ENCODE measurements around the gene MUSTN1. TPM values are rescaled to one million over a fixed set of nuclear protein-coding genes. Genes with fewer than 3 reads are reported as not detected.
A peak's percentile ranks its signal among the peaks of the same experiment; 100 is the strongest.

MUSTN1 gene
- total RNA-seq, 1 donor from 2014 or later: 0.38 TPM

- no peak for ATAC-seq
- no peak for DNase-seq (ENCODE audit: low spot score)
Measured at GRCh38 chr3:52809662-52810377, 25.0 kb downstream of the MUSTN1 start.

- DNase-seq (ENCODE audit: low spot score): no peak
- ATAC-seq: no peak
Measured at GRCh38 chr3:52809149-52809548, 25.7 kb downstream of the MUSTN1 start.

GRCh38 chr3:52805270-52806039, 29.4 kb downstream of the MUSTN1 start:
- ATAC-seq (no peak), DNase-seq (ENCODE audit: low spot score) (no peak)

GRCh38 chr3:52801839-52802238, 33.0 kb downstream of the MUSTN1 start:
- DNase-seq (ENCODE audit: low spot score) (no peak), ATAC-seq (no peak)

GRCh38 chr3:52800079-52800478, 34.7 kb downstream of the MUSTN1 start:
- DNase-seq (ENCODE audit: low spot score): no peak
- peak; percentile 14 for ATAC-seq

GRCh38 chr3:52798978-52799476, 35.8 kb downstream of the MUSTN1 start:
- ATAC-seq (peak; percentile 15), DNase-seq (ENCODE audit: low spot score) (no peak)

GRCh38 chr3:52798376-52798977, 36.3 kb downstream of the MUSTN1 start:
- ATAC-seq (no peak), DNase-seq (ENCODE audit: low spot score) (no peak)

GRCh38 chr3:52796411-52796810, 38.4 kb downstream of the MUSTN1 start:
- DNase-seq (ENCODE audit: low spot score) (no peak), ATAC-seq (no peak)

- ATAC-seq: peak; percentile 51
Measured at GRCh38 chr3:52795298-52795900, 39.4 kb downstream of the MUSTN1 start.

GRCh38 chr3:52794612-52795099, 40.2 kb downstream of the MUSTN1 start, which contains the start of gene ITIH3:
Gene ITIH3, plus strand, starts transcription at chr3:52794796. Its CDS starts 8 bp downstream, at chr3:52794804.
- ATAC-seq: peak; percentile 70
- peak; percentile 89 for DNase-seq (ENCODE audit: low spot score)

More at GRCh38 chr3:52795298-52795900, 39.4 kb downstream of the MUSTN1 start:
- peak; percentile 86 for DNase-seq (ENCODE audit: low spot score)

GRCh38 chr3:52793702-52794611, 40.9 kb downstream of the MUSTN1 start:
- ATAC-seq: peak; percentile 47

GRCh38 chr3:52792961-52793695, 41.7 kb downstream of the MUSTN1 start:
- DNase-seq (ENCODE audit: low spot score): no peak
- ATAC-seq: peak; percentile 11

More at GRCh38 chr3:52793702-52794611, 40.9 kb downstream of the MUSTN1 start:
- DNase-seq (ENCODE audit: low spot score): no peak

- DNase-seq (ENCODE audit: low spot score) (no peak), ATAC-seq (no peak)
Measured at GRCh38 chr3:52792413-52792812, 42.4 kb downstream of the MUSTN1 start.

GRCh38 chr3:52791928-52792327, 42.9 kb downstream of the MUSTN1 start:
- no peak for ATAC-seq

GRCh38 chr3:52791366-52791765, 43.5 kb downstream of the MUSTN1 start:
- ATAC-seq (no peak), DNase-seq (ENCODE audit: low spot score) (no peak)

More at GRCh38 chr3:52791928-52792327, 42.9 kb downstream of the MUSTN1 start:
- DNase-seq (ENCODE audit: low spot score): no peak

GRCh38 chr3:52790741-52791140, 44.1 kb downstream of the MUSTN1 start:
- ATAC-seq (no peak), DNase-seq (ENCODE audit: low spot score) (no peak)

GRCh38 chr3:52790337-52790736, 44.5 kb downstream of the MUSTN1 start:
- no peak for DNase-seq (ENCODE audit: low spot score)
- ATAC-seq: no peak

GRCh38 chr3:52789746-52790040, 45.1 kb downstream of the MUSTN1 start:
- ATAC-seq (no peak), DNase-seq (ENCODE audit: low spot score) (no peak)
